ENCODE measurements around the gene SIGLEC7.

GRCh38 chr19:51143486-51143885 lies 1.4 kb downstream of the SIGLEC7 start:
- TF ChIP-seq YY1 (IDR thresholded peaks at IDR 0.05; ENCODE audit: insufficient read depth, insufficient read length) (no peak), SUZ12 (IDR thresholded peaks at IDR 0.05; ENCODE audit: extremely low read depth, insufficient read depth, insufficient read length) (no peak), ZNF274 (IDR thresholded peaks at IDR 0.05; ENCODE audit: low read depth, low read length) (no peak)
